Measurements from ENCODE around the gene PRMT7. TPM values are rescaled to one million over a fixed set of nuclear protein-coding genes. Genes with fewer than 3 reads are reported as not detected.

PRMT7 gene
- total and polyA plus RNA-seq, 2 experiments from 2014 or later, result 56.6 to 110 TPM

GRCh38 chr16:68388124-68388523, 77.3 kb downstream of the PRMT7 start:
- TF ChIP-seq CTCF (IDR thresholded peaks at IDR 0.05; ENCODE audit: low read depth, low read length), result no peak
- Histone ChIP-seq H3K27me3 (no peaks in the 10 kb centered on the region), H3K27ac (no peak overlapping the region), H3K36me3 (no peaks in the 10 kb centered on the region), H3K9me3 (ENCODE audit: low read depth) (no peaks in the 10 kb centered on the region), H3K4me3 (no peak overlapping the region), H3K4me1 (ENCODE audit: low read depth) (peaks cover 12% of the 10 kb centered on the region)
- no peak for DNase-seq (ENCODE audit: low read depth in 1 of 2, low spot score in 1 of 2)

- Histone ChIP-seq H3K27ac (no peak overlapping the region), H3K4me1 (ENCODE audit: low read depth) (peaks cover 9% of the 10 kb centered on the region), H3K9me3 (ENCODE audit: low read depth) (no peaks in the 10 kb centered on the region), H3K4me3 (no peak overlapping the region), H3K27me3 (no peaks in the 10 kb centered on the region), H3K36me3 (no peaks in the 10 kb centered on the region)
- DNase-seq (ENCODE audit: low read depth in 1 of 2, low spot score in 1 of 2), result no peak
- TF ChIP-seq CTCF (IDR thresholded peaks at IDR 0.05; ENCODE audit: low read depth, low read length), result no peak
Observed at GRCh38 chr16:68389006-68389405, 78.2 kb downstream of the PRMT7 start.

GRCh38 chr16:68389750-68390371, 79.0 kb downstream of the PRMT7 start:
- no peaks in the 10 kb centered on the region for H3K9me3 ChIP-seq (ENCODE audit: low read depth)
- TF ChIP-seq CTCF (IDR thresholded peaks at IDR 0.05; ENCODE audit: low read depth, low read length), result no peak
- no peak overlapping the region for H3K4me3 ChIP-seq
- H3K4me1 ChIP-seq (ENCODE audit: low read depth), result peaks cover under 1% of the 10 kb centered on the region
- no peak for DNase-seq (ENCODE audit: low read depth in 1 of 2, low spot score in 1 of 2)
- no peaks in the 10 kb centered on the region for H3K36me3 ChIP-seq
- no peak overlapping the region for H3K27ac ChIP-seq
- no peaks in the 10 kb centered on the region for H3K27me3 ChIP-seq

GRCh38 chr16:68393333-68393732, 82.5 kb downstream of the PRMT7 start:
- DNase-seq (ENCODE audit: low read depth in 1 of 2, low spot score in 1 of 2), result no peak
- no peaks in the 10 kb centered on the region for H3K27me3 ChIP-seq
- no peak overlapping the region for H3K27ac ChIP-seq
- no peaks in the 10 kb centered on the region for H3K9me3 ChIP-seq (ENCODE audit: low read depth)
- no peaks in the 10 kb centered on the region for H3K36me3 ChIP-seq
- no peak for TF ChIP-seq CTCF (IDR thresholded peaks at IDR 0.05; ENCODE audit: low read depth, low read length)
- H3K4me1 ChIP-seq (ENCODE audit: low read depth), result no peaks in the 10 kb centered on the region
- H3K4me3 ChIP-seq, result no peak overlapping the region

GRCh38 chr16:68395167-68395786, 84.5 kb downstream of the PRMT7 start:
- H3K4me1 ChIP-seq (ENCODE audit: low read depth), result no peaks in the 10 kb centered on the region
- no peak for TF ChIP-seq CTCF (IDR thresholded peaks at IDR 0.05; ENCODE audit: low read depth, low read length)
- H3K36me3 ChIP-seq, result no peaks in the 10 kb centered on the region

More at GRCh38 chr16:68395167-68395786, 84.5 kb downstream of the PRMT7 start:
- Histone ChIP-seq H3K9me3 (ENCODE audit: low read depth) (no peaks in the 10 kb centered on the region), H3K27ac (no peak overlapping the region), H3K4me3 (no peak overlapping the region), H3K27me3 (no peaks in the 10 kb centered on the region)
- DNase-seq (ENCODE audit: low read depth in 1 of 2, low spot score in 1 of 2), result no peak

Measured in cardiac muscle cell (in vitro differentiated cells and primary cell).